B cell (primary cell): ENCODE results near the gene MRPL18.

Experiments
- EZH2 ChIP-seq: IDR thresholded peaks from 2 replicates; pipeline ENCODE4 v1.6.1; 2012; ENCODE audit warnings: borderline replicate concordance, low read depth, mild to moderate bottlenecking, moderate library complexity, low read length; ENCODE audit not compliant: insufficient read depth, poor library complexity, severe bottlenecking
- TF ChIP-seq, protein P1 (sequence below): fragments of 200-600 bp; IDR thresholded peaks from one replicate; pipeline ENCODE4 v1.8.0; 2022; ENCODE audit warnings: antibody characterized with exemption, mild to moderate bottlenecking

DNA sequence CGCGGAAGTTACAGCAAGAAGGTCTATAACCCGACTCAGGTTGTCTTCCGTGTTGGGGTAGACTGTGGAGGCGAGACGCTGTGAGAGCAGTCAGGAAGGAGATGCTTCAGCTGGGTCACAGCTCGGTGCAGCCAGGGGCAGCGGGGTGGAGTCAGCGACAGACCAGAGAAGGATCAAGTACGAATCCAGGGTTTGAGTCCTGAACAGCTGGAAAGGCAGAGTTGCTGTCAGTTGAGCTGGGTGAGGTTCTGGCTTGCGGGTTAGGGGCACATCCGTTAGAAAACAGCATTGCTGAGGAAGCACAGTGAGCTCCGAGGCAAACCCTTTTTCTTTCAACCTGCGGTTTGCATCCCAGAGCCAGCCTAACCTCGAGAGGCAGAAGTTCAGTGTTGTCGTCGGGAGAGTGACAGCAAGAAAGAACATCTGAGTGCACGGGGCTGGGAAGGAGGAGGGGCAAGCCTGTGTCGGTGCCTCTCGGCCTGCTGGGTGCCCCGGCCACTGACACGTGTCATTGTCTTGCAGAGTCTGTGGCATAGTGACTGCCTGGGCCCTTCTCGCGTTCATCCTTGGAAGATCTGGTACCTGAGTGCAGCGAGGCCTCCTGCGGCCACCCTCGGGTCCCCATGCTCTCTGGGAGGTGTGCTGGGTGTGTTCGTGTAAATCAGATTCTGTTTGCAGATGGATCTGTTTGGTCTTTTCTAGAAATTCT lies 29.8 kb downstream of the MRPL18 start:
- TF ChIP-seq, protein P1, sequence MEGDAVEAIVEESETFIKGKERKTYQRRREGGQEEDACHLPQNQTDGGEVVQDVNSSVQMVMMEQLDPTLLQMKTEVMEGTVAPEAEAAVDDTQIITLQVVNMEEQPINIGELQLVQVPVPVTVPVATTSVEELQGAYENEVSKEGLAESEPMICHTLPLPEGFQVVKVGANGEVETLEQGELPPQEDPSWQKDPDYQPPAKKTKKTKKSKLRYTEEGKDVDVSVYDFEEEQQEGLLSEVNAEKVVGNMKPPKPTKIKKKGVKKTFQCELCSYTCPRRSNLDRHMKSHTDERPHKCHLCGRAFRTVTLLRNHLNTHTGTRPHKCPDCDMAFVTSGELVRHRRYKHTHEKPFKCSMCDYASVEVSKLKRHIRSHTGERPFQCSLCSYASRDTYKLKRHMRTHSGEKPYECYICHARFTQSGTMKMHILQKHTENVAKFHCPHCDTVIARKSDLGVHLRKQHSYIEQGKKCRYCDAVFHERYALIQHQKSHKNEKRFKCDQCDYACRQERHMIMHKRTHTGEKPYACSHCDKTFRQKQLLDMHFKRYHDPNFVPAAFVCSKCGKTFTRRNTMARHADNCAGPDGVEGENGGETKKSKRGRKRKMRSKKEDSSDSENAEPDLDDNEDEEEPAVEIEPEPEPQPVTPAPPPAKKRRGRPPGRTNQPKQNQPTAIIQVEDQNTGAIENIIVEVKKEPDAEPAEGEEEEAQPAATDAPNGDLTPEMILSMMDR, result no peak
- TF ChIP-seq EZH2, result no peak
